HG02885 (cell line): ENCODE measurements around the gene FAM83B.
"Not testable (repeated sequence)": the region's sequence is repeated elsewhere in the genome, so short reads cannot be mapped to it uniquely, and the experiment has no call there.

Experiments used
- ATAC-seq: cut with Tn5 transposase; IDR thresholded peaks from one replicate; pipeline ENCODE4 v1.9.1; 2021; ENCODE audit warnings: mild to moderate bottlenecking; ENCODE audit not compliant: unreplicated experiment, poor library complexity

FAM83B gene, protein sequence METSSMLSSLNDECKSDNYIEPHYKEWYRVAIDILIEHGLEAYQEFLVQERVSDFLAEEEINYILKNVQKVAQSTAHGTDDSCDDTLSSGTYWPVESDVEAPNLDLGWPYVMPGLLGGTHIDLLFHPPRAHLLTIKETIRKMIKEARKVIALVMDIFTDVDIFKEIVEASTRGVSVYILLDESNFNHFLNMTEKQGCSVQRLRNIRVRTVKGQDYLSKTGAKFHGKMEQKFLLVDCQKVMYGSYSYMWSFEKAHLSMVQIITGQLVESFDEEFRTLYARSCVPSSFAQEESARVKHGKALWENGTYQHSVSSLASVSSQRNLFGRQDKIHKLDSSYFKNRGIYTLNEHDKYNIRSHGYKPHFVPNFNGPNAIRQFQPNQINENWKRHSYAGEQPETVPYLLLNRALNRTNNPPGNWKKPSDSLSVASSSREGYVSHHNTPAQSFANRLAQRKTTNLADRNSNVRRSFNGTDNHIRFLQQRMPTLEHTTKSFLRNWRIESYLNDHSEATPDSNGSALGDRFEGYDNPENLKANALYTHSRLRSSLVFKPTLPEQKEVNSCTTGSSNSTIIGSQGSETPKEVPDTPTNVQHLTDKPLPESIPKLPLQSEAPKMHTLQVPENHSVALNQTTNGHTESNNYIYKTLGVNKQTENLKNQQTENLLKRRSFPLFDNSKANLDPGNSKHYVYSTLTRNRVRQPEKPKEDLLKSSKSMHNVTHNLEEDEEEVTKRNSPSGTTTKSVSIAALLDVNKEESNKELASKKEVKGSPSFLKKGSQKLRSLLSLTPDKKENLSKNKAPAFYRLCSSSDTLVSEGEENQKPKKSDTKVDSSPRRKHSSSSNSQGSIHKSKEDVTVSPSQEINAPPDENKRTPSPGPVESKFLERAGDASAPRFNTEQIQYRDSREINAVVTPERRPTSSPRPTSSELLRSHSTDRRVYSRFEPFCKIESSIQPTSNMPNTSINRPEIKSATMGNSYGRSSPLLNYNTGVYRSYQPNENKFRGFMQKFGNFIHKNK

DNA sequence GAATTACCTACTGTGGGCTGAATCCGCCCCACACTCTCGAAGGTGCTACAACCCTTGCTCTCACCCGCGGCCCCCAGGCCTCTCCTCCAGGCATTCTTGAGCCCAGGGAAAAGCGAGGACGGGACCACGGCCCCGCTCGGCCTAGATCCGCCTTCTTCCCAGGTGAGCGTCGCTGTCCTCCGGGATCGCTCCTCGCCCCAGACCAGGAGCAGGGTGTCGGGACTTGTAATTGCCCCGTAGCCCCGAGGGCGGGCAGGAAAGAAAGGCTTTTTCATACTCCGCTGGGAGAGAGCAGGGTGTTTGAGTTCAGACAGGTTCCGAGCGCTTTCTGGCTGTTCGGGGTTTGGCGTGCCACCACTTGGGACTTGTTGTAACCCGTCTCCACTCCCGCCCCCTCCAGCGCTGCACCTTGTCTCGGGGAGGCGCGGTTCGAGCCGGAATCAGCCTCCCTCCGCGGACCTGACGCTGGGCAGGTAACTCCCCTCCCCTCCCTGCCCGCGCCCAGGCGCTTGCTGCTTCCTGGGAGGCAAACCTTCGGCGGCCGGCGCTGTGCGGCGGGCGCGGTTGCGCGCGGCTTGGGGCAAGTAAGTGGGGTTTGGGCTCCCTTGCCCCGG lies at the start of gene FAM83B:
FAM83B (plus strand) TSS at position 529 of the 614 bp plus-strand sequence. CDS start 23,476 bp downstream, outside the sequence.
- ATAC-seq, result no peak

DNA sequence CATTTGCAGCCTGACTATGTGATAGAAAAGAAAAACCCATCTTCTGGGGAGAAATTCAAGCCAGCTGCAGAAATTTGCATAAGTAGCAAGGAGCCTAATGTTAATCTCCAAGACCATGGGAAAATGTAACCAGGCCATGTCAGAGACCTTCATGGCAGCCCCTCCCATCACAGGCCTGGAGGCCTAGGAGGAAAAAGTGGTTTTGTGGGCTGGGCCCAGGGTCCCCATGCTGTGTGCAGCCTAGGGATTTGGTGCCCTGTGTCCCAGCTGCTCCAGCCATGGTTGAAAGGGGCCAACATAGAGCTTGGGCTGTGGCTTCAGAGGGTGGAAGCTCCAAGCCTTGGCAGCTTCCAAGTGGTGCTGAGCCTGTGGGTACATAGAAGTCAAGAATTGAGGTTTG lies 49.7 kb upstream of the FAM83B start:
- ATAC-seq, result not testable (repeated sequence)

DNA sequence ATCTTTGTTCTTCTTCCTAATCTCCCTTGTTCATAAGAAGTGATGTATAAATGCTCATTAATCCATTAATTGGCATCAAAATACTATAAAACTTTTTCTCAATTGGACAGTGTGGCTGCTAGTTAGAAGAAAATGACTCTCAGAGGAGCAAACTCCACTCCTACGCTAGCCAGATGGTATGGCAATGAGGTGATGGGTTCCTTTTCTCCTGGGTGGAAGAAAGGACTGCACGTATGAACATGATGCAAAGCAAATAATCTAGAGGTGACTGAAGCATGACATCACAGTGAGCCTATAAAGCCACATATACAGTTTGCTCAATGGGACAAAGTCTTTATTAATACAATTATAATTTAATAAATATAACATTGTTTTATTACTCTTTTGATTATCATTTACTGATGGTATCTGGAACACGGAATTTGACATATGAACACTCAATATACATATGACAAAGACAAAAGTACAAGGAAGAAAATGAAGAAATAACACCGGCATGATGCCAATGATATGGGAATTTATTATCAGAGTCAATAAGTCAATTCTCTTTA lies 46.4 kb upstream of the FAM83B start:
- no peak for ATAC-seq

DNA sequence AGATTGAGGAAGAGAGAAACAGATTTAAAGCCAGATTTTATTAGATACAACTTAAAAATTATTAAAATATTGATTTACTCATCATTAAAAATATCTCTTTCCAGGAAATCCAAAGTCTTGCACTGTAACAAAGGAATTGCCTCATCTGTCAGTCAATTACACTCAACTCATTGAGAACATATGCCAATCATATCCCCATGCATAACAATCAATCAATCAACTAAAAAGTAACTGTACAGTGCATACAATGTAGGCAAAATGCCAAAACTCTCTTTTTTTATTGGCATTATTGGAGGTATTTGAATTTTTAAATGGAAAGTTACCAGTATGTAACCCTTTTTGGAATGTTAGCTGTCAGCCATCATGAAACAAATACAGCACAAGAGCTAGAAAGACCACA lies 45.3 kb upstream of the FAM83B start:
- no peak for ATAC-seq

DNA sequence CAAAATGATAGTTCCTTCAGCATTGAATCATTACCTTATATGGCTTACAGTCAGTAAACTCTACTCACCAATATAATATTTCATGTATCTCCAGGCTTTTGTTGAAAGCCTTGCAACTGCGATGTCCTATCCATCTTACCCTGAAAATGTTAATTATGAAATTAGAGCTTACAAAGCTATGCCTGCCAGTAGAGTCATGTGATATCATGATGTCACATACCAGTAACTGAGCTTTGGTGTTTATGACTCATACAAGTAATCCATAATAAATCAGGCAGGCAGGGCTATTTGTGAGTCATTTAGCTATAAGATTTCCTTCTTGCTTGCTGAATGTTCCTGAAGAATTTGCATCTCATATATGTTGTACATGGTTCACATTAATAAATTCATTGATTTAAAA lies 44.9 kb upstream of the FAM83B start:
- ATAC-seq, result no peak

DNA sequence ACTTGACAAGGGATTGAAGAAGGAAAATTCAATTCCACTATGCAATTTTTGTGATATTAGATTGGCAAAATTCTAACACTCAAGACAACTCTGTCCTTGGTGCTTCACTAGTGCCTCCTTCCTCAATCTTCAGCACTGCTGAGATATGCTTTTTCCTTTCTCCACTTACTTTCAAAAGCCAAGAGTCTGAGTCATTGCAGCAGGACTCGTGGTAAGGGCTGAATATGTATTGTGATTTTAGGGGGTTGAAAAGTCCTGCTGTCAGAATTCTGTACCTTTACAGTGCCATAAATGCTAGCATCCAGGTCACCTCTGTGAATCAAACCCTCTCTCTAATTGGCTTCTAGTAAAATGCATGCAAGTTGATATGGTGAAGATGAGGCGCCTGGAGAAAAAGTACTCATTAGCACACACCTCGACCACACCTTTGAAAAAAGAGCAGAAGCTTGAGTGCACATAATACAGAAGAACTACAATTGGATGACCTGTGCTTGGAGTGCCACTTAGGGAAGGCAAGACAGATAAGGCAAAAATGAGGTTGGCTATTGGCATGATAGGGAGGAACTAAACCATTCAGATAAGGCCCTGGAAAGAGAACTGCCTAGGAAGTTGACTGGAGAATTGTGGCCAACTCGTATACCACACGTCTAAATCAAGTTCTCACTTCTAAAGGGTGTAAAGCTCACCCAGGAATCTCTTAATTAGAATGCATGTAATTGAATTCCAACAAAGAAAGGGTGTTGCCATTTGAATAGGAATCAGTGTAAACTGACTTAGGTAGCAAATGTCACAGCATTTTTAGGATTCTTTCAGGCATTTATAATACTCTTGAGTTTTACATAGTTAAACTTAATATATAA lies 43.6 kb upstream of the FAM83B start:
- ATAC-seq, result no peak

DNA sequence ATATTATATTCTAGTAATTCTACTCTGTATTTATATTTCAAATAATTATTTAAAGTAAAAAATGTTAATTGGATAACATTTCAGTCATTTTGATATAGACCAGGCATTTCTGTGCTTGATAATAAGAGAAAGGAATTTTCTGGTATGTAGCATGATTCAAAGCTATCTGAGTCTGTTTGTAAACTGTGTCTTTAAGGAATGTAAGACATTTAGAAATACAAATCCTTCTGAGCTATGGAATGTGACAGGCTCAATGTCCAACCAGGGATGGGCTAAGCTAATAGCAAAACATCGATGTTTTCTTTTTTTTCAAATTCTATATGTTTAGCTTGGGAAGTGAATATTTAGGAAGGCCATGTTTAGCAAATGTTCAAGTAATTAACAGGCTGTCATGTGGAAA lies 41.5 kb upstream of the FAM83B start:
- no peak for ATAC-seq

DNA sequence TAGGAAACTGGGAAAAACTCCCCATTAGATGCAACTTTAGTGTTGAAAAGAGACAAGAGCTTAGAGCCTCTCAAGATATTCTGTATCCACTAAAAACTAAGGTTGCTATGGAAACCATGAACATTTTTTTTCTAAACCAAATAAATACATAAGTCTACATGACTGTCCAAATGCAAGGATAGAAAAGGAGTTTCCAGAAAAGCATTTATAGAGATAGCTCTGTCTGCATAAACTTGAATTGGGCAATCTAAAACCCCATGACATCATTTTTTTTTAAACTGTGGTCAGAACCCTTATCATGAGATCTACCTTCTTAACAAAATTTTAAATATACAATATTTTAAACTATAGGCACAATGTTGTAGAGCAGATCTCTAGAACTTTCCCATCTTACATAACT lies 36.4 kb upstream of the FAM83B start:
- ATAC-seq, result no peak

DNA sequence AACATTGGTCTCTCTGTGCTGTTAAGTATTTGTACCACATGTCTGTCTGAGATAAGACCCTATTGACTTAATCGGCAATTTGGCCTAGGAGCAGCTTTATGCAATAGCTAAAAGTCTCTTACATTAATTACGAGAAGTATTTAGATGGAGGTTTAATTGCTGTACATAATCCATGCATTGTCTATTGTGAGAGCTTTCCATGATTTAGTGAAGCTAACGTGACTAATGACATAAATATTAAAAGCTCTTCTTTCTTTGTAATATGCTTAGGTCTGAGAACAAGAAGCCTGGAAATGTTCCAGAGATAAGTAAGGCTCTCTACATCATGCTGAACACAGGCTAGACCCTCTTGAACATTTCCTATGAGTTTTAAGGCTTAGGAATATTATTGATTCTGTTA lies 32.7 kb upstream of the FAM83B start:
- no peak for ATAC-seq

DNA sequence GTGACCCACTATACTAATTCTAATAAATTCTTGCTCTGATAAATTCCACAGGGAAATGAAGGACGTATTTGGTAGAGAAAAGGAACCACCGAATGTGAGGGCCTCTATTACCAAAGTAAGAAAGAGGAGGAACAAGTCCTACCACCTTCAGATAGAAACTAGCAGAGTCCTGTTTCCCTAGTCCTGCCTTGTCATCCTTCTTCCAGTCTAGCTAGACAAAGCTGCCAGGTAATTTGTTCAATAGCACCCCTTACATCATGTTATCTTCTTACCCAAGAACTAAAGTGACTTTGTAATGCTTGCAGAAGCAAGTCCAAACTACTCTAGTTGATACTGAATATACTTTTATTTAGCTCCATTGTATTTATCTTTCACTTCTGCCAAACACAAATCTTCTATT lies 29.3 kb upstream of the FAM83B start:
- no peak for ATAC-seq

DNA sequence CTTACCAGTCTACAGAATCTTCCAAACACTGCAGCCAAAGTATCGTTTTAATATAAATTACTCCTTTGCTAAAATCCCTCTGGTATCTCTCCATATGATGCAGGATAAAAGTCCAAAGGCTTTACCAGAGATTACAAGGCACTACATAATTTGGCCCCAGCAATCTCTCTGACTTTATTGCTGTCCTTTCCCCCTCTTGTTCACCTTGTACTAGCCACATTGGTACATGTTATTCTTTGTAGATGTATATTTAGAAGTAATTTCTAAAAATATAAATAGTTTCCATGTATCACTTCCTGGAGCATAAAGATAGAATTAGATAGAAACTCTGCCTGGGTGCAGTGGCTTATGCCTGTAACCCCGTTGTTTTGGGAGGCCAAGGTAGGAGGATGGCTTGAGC lies 28.7 kb upstream of the FAM83B start:
- no peak for ATAC-seq

DNA sequence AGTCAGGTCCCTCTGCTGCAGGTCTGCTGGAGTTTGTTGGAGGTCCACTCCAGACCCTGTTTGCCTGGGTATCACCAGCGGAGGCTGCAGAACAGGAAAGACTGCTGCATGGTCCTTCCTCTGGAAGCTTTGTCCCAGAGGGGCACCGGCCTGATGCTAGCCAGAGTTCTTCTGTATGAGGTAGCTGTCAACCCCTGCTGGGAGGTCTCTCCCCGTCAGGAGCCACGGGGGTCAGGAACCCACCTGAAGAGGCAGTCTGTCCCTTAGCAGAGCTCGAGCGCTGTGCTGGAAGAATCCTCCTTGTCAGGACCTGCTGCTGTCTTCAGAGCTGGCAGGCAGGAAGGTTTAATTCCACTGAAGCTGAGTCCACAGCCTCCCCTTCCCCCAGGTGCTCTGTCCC lies 22.3 kb upstream of the FAM83B start:
- not testable (repeated sequence) for ATAC-seq

DNA sequence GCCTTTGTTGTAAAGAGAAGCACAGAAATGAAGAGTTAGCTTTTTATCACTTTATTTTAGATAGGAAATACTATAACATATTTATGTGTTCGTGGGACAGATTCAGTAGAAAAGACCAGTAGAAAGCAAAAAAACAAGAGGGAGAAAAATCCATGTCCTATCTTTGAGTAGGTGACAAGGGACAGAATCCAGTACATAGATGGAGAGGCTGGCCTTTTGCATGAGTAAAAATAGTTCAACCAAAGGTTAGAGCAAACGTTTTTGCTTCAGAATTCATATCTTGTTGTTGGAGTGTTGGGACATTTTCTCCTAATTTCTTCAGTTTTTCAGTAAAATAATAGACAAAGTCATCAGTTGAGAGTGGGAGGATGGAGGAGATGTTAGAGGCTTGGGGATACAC lies 19.6 kb upstream of the FAM83B start:
- no peak for ATAC-seq

DNA sequence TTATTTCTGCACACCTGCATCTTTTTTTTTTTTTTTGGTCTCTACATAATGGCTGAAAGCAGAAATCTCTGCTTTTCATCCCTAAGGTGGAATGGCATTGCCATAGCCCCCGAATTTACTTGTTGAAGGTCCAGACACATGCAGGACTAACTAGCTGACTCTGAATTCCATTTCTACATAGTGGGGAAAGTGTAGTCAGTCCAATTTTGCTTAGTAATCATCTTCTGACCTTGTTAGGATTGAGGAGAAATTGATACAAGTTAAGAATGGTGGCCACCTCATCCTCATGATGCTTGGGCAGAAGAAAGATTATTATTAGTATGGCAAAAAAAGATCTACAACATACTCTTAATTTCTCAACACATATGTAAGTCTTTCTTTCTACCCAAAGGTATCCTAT lies 16.4 kb upstream of the FAM83B start:
- ATAC-seq, result no peak

DNA sequence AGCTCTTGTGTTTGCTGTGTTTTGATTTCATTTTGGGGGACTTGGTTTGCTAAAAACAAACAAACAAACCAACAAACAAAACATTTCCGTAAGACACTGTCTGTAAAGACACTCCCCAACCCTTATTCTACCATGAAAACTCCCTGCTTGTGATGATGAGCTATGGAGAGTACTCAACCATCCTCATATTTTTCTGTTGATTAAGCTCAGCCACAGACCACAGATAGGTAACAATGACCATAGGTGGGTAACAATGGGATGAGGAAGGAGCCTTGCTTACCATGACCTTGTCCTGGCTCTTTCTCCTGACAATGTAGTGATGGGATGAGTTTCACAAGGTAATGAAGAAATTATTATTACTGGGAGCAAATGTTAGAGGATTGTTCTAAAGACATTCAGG lies 11.4 kb upstream of the FAM83B start:
- ATAC-seq, result no peak

DNA sequence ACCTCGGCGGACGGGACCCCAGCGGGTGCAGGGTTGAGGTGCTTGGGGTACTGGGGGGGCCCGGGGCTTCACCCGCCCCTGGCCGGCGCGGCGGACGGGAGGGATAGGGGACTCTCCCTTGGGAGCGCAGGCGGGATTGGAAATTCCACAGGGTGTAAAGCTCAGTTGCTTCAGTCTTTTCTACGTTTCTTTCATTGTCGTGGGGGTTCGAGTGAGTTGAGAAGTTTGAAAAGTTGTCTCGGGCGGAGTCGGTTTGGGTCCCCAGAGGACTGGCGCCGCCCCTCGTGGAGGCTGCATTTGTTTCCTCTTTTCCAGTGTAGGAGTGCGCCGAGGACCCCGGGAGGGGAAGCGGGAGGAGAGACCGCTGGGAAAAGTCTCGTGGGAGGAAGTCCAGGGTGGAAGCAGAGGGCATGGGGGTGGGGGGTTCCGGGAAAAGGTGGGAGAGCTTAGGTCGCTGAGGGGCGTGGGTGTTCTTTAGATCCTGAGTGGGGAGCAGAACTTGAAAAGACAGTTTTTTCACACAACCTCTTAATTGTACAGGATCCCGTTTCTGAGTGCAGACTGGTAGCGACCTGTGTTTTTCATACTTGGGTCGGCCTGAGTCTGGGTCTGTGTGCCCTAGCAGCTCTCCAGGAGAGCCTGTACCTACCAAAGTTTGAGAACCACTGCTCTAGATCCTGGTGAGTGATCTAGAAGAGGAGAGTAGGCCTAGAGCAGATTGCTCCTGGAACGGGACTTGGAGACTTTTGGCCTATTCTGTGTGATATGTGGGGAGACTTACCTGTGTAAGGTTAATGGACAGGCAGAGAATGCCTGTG lies 495 bp downstream of the FAM83B start:
- ATAC-seq, result no peak

DNA sequence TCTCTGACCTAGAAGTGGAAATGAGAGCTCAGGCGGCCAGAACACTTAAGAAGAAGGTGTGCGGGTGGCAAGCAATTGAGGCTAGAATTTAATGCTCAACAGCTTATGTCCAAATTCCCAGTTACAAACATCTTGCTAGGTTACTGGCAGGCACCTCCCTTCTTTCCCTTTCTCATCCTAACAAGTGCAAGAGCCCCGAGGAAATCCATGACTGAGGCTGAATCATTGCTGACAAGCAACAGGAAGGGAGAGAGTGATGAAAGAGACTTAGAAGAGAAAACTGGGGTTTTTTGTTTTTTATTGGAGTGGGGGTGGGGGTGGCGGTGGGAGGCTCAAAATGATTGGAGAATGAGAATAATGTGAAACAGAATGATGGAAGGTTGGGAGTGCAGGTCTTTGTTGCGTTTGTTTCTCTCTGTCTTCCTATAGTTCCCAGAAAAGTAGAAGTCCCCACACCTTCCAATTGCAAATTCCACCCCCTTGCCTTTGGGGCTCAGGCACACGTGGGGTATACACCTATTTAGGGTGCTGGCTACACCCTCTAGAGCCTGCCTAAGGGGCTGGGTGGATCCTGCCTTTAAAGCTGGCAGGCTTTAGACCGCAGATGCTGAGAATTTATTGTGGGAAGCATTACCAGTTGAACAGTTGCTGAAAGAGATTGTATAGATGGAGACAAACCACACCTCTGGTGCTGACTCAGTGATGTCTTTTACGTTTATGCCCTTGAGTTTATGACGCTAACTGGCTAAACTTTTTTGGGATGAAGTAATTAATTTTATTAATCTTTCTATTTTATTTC lies 1.4 kb downstream of the FAM83B start:
- no peak for ATAC-seq

DNA sequence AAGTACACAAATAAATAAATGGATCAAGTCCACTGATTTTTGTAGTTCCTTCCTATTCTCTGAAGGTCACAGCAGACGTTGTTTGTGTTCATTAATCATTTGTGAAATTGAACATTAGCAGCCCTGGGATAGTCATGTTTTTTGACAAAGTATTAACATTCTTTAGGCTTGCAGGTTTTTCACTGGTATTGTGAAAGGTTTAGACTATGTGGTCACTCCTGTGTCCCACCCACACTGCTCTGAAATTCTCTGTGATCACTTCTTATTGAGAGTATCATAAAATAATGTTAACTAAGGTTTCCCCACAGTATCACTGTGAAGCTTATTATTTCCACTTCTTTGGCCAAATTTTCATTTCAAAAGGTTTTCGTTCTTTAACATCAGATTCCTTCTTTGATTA lies 3.5 kb downstream of the FAM83B start:
- ATAC-seq, result no peak
